Left lung (tissue), 10 donors: Measurements from ENCODE around the gene SARNP. TPM values are rescaled to one million over a fixed set of nuclear protein-coding genes. Genes with fewer than 3 reads are reported as not detected.
A peak's percentile ranks its signal among the peaks of the same experiment; 100 is the strongest.

Source experiments
- ATAC-seq: fragments of 200-7000 bp; cut with Tn5 transposase; one replicate; pipeline ENCODE4 v1.9.1; 2020; ENCODE audit warnings: moderate library complexity
- DNase-seq, 4 donors: peaks; one replicate each; pipeline ENCODE4 v3.0.0-alpha.2; 2013 to 2020
- H3K27ac ChIP-seq, 2 donors: fragments of 200-600 bp; sonication (generic) in 1 of 2; one replicate each; pipeline versions ENCODE4 v1.5.0 to v1.8.0; 2020 to 2021
- H3K27me3 ChIP-seq, 2 donors: fragments of 200-600 bp; sonication (generic) in 1 of 2; one replicate each; pipeline versions ENCODE4 v1.5.0 to v1.8.0; 2020 to 2021
- H3K36me3 ChIP-seq, 2 donors: fragments of 200-600 bp; sonication (generic) in 1 of 2; one replicate each; pipeline versions ENCODE4 v1.5.0 to v1.8.0; 2020 to 2021
- H3K4me1 ChIP-seq, 2 donors: fragments of 200-600 bp; one replicate each; pipeline ENCODE4 v1.8.0; 2021
- H3K4me3 ChIP-seq, 2 donors: fragments of 200-600 bp; sonication (generic) in 1 of 2; one replicate each; pipeline versions ENCODE4 v1.5.0 to v1.8.0; 2020 to 2021; ENCODE audit warnings: mild to moderate bottlenecking in 1 of 2
- H3K9me3 ChIP-seq, 2 donors: fragments of 200-600 bp; sonication (generic) in 1 of 2; one replicate each; pipeline versions ENCODE4 v1.5.0 to v1.8.0; 2020 to 2021
- intact Hi-C, 2 donors: fragments of 100-400 bp; cut with DNase I; formaldehyde crosslinking; loops; one replicate each; pipeline versions ENCODE4 v1.11.2 to v1.14.2; 2022
- polyA plus RNA-seq, 6 donors: library from polyadenylated mRNA; unstranded; fragments of 120-200 nt; gene quantifications; one replicate each; pipeline ENCODE4 v1.2.1, GENCODE V29; 2013; ENCODE audit not compliant: insufficient read length in 6 of 6
- total RNA-seq, 2 donors: library from RNA; stranded (reverse); fragmentation: NEBNext Ultra II Directional; extraction: Animal tissue kit (Norgen Biotek cat#: 25700); gene quantifications; one replicate each; pipeline ENCODE4 v1.2.1, GENCODE V29; 2021
- TF ChIP-seq, protein P1 (sequence below), 2 donors: fragments of 200-600 bp; sonication (generic) in 1 of 2; IDR thresholded peaks; one replicate each; pipeline versions ENCODE4 v1.5.0 to v1.8.0; 2021; ENCODE audit warnings: antibody characterized with exemption in 2 of 2
- donor health status: DM: no; HTN: yes; CAD: no.
- donor health status: DM: no; HTN: no; CAD: no.

The SARNP gene
- total and polyA plus RNA-seq, 8 donors = 49.4 to 128 (median 99.2) TPM

DNA sequence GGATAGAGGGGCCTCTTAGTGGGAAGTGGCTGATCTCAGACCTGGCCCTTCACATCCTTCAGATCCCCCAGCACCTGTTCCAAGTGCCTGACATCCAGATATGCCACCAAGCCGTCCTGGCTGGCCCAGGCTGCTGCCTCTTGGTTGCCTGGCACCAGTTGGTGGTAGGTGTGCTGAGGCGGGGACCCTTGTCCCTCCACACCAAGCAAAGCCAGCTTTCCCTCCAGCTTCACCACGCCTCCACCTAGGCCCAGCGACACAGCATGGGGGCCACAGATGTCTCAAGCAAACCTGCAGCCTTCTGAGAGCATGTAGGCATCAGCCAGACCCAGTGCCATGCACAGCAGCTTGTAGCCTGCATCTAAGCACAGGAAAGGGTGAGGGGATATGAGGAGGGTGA, 85.2 kb downstream of the SARNP start:
- DNase-seq = no peak
- no peaks in the 10 kb centered on the region for H3K27me3 ChIP-seq
- intact Hi-C loops = no loop called here
- no peak for ATAC-seq
- no peaks in the 10 kb centered on the region for H3K9me3 ChIP-seq
- peaks cover 0 to under 1% of the 10 kb centered on the region in 2 donors for H3K36me3 ChIP-seq
- H3K27ac ChIP-seq = no peak overlapping the region
- H3K4me3 ChIP-seq = no peak overlapping the region
- TF ChIP-seq, protein P1, sequence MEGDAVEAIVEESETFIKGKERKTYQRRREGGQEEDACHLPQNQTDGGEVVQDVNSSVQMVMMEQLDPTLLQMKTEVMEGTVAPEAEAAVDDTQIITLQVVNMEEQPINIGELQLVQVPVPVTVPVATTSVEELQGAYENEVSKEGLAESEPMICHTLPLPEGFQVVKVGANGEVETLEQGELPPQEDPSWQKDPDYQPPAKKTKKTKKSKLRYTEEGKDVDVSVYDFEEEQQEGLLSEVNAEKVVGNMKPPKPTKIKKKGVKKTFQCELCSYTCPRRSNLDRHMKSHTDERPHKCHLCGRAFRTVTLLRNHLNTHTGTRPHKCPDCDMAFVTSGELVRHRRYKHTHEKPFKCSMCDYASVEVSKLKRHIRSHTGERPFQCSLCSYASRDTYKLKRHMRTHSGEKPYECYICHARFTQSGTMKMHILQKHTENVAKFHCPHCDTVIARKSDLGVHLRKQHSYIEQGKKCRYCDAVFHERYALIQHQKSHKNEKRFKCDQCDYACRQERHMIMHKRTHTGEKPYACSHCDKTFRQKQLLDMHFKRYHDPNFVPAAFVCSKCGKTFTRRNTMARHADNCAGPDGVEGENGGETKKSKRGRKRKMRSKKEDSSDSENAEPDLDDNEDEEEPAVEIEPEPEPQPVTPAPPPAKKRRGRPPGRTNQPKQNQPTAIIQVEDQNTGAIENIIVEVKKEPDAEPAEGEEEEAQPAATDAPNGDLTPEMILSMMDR (IDR thresholded peaks at IDR 0.05) = no peak
- peaks cover 8 to 36% of the 10 kb centered on the region in 2 donors for H3K4me1 ChIP-seq

DNA sequence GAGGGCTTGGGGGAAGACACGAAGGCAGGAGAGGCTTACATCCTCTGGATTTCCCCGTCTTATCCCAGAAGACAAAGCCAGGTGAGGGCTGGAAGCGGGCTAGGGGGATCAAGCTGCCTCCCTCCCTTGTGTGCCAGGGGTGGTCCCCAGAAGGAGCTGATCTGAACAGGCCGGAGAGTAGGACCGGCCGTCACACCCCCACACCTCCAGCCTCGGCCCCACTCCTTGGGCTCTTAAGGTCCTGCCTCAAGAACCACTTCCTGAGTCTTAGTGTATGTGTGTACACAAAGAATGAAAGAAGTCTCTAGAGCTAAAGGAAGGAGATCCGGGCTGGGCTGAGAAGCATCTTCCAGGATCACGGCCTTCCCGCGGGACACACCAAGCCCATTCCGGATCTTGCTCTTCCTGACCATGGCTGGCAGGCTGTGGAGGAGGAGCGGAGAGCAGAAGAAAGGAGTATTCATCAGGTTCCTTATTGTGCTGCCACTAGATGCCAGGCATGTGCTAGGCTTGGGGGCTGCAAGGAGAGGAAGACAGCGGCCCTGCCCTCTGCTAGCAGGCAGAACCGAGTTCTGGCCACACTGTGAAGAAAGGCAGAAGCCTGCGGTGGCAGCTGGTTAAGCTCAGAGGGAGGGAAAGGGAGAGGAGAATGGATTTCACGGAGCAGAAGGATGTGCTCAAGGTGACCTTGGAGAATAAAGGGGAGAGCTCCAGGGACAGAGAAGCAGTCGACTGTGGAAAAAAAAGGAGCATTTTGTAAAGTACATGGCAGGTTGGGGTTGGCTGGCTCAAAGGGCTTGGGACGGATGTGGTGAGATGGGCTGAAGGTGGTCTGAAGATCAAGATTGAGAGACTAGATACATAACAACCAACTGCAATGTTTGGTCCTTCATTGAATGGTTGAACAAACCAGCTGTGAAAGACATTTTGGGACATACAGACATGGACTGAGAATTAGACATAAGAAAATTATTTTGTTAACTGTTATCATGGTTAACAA, 87.4 kb downstream of the SARNP start:
- peak in 2 of 4 donors; percentile 64 to 66 for DNase-seq

GRCh38 chr12:55728939-55729818, 88.3 kb downstream of the SARNP start, which contains the start of gene CD63:
Gene CD63, minus strand, starts transcription at chr12:55729009. Its CDS starts 668 bp downstream, at chr12:55728341.
- Histone ChIP-seq H3K9me3 (no peaks in the 10 kb centered on the region), H3K4me1 (peaks cover 15 to 63% of the 10 kb centered on the region in 2 donors), H3K27me3 (no peaks in the 10 kb centered on the region), H3K4me3 (peak within 1 kb of the TSS; percentile 78 to 93), H3K36me3 (peaks cover 0 to 31% of the 10 kb centered on the region in 2 donors), H3K27ac (peak within 1 kb of the TSS; percentile 97 to 100)
- DNase-seq (peak; percentile 87 to 98 (median 94)), ATAC-seq (peak; percentile 82)
- TF ChIP-seq, protein P1 (IDR thresholded peaks at IDR 0.05) = no peak
- intact Hi-C loops = no loop called here

More for the DNA sequence above, 87.4 kb downstream of the SARNP start:
- H3K4me3 ChIP-seq = peak overlapping the region; percentile 78 to 93
- TF ChIP-seq, protein P1 (IDR thresholded peaks at IDR 0.05) = no peak
- H3K4me1 ChIP-seq = peaks cover 15 to 54% of the 10 kb centered on the region in 2 donors
- no peaks in the 10 kb centered on the region for H3K9me3 ChIP-seq
- H3K36me3 ChIP-seq = peaks cover 0 to 22% of the 10 kb centered on the region in 2 donors
- H3K27ac ChIP-seq = peak overlapping the region; percentile 97 to 100
- intact Hi-C loops = no loop called here
- no peaks in the 10 kb centered on the region for H3K27me3 ChIP-seq
- peak; percentile 52 for ATAC-seq

DNA sequence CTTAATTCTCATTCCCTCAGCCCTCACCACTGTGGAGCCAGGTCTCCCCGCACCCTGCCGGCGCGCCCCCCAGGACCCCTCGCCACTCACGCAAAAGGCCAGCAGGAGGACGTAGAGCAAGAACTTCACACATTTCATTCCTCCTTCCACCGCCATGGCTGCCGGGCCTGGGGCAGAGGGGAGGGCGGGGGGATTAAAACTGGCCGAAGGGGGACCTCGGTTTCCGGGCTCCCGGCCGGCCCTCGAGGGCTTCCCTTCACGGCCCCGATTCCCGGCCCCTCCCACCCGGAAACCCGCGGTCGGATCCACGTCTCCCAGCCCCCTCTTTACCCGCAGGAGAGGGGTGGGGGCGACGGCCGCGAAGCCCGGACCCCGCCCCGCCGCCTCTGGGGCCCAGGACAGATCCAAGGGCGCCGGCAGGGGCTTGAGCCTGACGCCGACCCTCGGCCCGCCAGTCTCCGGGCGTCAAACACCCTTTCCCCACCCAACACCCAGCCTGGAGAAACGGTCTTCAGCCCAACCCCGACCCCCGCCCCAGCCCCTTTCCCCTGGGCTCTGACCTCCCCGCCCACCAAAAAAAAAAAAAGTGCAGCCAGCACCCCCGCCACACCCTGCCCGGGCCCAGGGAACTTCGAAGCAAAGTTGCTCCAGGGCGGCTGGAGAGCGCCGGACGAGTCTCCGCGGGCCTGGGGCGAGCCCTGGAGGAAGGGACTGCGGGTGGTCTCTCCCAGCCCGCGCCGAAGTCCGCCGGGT, 89.2 kb downstream of the SARNP start:
- peak in 3 of 4 donors; percentile 87 to 94 (median 90) for DNase-seq
- TF ChIP-seq, protein P1 (IDR thresholded peaks at IDR 0.05) = no peak
- ATAC-seq = peak; percentile 59
- peaks cover 0 to 39% of the 10 kb centered on the region in 2 donors for H3K36me3 ChIP-seq
- intact Hi-C loops = no loop called here
- H3K4me1 ChIP-seq = peaks cover 15 to 70% of the 10 kb centered on the region in 2 donors
- no peaks in the 10 kb centered on the region for H3K27me3 ChIP-seq
- H3K9me3 ChIP-seq = no peaks in the 10 kb centered on the region
- H3K4me3 ChIP-seq = peak overlapping the region; percentile 78 to 93
- peak overlapping the region; percentile 97 to 100 for H3K27ac ChIP-seq
